ENCODE data around the gene CHST9.
"Not testable (repeated sequence)": the region's sequence is repeated elsewhere in the genome, so short reads cannot be mapped to it uniquely, and the experiment has no call there.

- not testable (repeated sequence) for TF ChIP-seq CTCF (IDR thresholded peaks at IDR 0.05; ENCODE audit: low read depth, low read length); EZH2phosphoT487 (IDR thresholded peaks at IDR 0.05; ENCODE audit: low read depth)
Measured at GRCh38 chr18:26972549-26972948, 212.6 kb downstream of the CHST9 start.

All from OCI-LY3 (cell line).